Bronchial epithelial cell (primary cell): Measurements from ENCODE around the gene DDAH1. TPM values are rescaled to one million over a fixed set of nuclear protein-coding genes. Genes with fewer than 3 reads are reported as not detected.
A peak's percentile ranks its signal among the peaks of the same experiment; 100 is the strongest.

ENCODE experiments used
- DNase-seq: peaks from one replicate; pipeline ENCODE4 v3.0.0-alpha.2; 2010; ENCODE audit warnings: low read depth
- FAIRE-seq: peaks from 2 replicates; lab custom pipeline; 2011; peaks lifted over from hg19 to GRCh38; lab: Jason Lieb, UNC
- H3K27me3 ChIP-seq: 2 replicates; pipeline ENCODE4 v1.5.1; 2011; ENCODE audit warnings: low read length; ENCODE audit not compliant: control insufficient read depth, insufficient read depth
- H3K36me3 ChIP-seq: 2 replicates; pipeline ENCODE4 v1.5.1; 2011; ENCODE audit warnings: low read length; ENCODE audit not compliant: control insufficient read depth, insufficient read depth
- H3K4me3 ChIP-seq: 2 replicates; pipeline ENCODE4 v1.5.1; 2011; ENCODE audit warnings: mild to moderate bottlenecking, low read depth, low read length, control low read depth
- CTCF ChIP-seq: IDR thresholded peaks from 2 replicates; pipeline ENCODE4 v1.5.1; 2011; ENCODE audit warnings: mild to moderate bottlenecking, moderate library complexity, low read length, control low read depth, inconsistent platforms; ENCODE audit not compliant: insufficient read depth, severe bottlenecking
- total RNA-seq: library from RNA; depleted of rRNA; stranded (reverse); fragments of >200 nt; gene quantifications from 2 replicates; pipeline ENCODE4 v1.2.1, GENCODE V29; 2014

DDAH1 gene
- total RNA-seq, 1 donor from 2014 or later = 1.6 TPM

GRCh38 chr1:85453640-85454194, 11.2 kb downstream of the DDAH1 start:
- FAIRE-seq (no peak), DNase-seq (no peak)
- H3K27me3 ChIP-seq = no peaks in the 10 kb centered on the region
- TF ChIP-seq CTCF = no peak
- no peaks in the 10 kb centered on the region for H3K36me3 ChIP-seq
- H3K4me3 ChIP-seq = no peak overlapping the region

- Histone ChIP-seq H3K4me3 (no peak overlapping the region), H3K36me3 (no peaks in the 10 kb centered on the region), H3K27me3 (no peaks in the 10 kb centered on the region)
- DNase-seq = no peak
- FAIRE-seq = no peak
- no peak for TF ChIP-seq CTCF
Measured at GRCh38 chr1:85452948-85453347, 12.0 kb downstream of the DDAH1 start.

GRCh38 chr1:85451236-85451830, 13.6 kb downstream of the DDAH1 start:
- no peak for FAIRE-seq
- peak; percentile 67 for DNase-seq
- Histone ChIP-seq H3K4me3 (no peak overlapping the region), H3K36me3 (no peaks in the 10 kb centered on the region), H3K27me3 (no peaks in the 10 kb centered on the region)
- TF ChIP-seq CTCF = no peak

- Histone ChIP-seq H3K36me3 (no peaks in the 10 kb centered on the region), H3K27me3 (no peaks in the 10 kb centered on the region), H3K4me3 (no peak overlapping the region)
- no peak for TF ChIP-seq CTCF
- FAIRE-seq (no peak), DNase-seq (no peak)
Measured at GRCh38 chr1:85450832-85451231, 14.1 kb downstream of the DDAH1 start.

- no peak overlapping the region for H3K4me3 ChIP-seq
- FAIRE-seq = no peak
- H3K27me3 ChIP-seq = no peaks in the 10 kb centered on the region
- no peak for DNase-seq
- no peak for TF ChIP-seq CTCF
- H3K36me3 ChIP-seq = no peaks in the 10 kb centered on the region
Measured at GRCh38 chr1:85449356-85449755, 15.6 kb downstream of the DDAH1 start.

GRCh38 chr1:85448358-85448757, 16.6 kb downstream of the DDAH1 start:
- FAIRE-seq = no peak

More at GRCh38 chr1:85448358-85448757, 16.6 kb downstream of the DDAH1 start:
- DNase-seq = no peak
- Histone ChIP-seq H3K4me3 (no peak overlapping the region), H3K36me3 (no peaks in the 10 kb centered on the region), H3K27me3 (no peaks in the 10 kb centered on the region)
- TF ChIP-seq CTCF = no peak
